Mucosa of rectum (tissue), 2 donors: ENCODE results near the gene SEC14L1.

Experiments
- H3K27ac ChIP-seq, 2 donors: one replicate each; pipeline ENCODE4 v1.7.0; 2013; ENCODE audit warnings: inconsistent platforms in 2 of 2, low read depth in 2 of 2, low read length in 2 of 2
- H3K27me3 ChIP-seq, 2 donors: one replicate each; pipeline ENCODE4 v1.7.0; 2013; ENCODE audit warnings: low read length in 2 of 2; ENCODE audit not compliant: control insufficient read depth in 2 of 2, insufficient read depth in 2 of 2
- H3K36me3 ChIP-seq, 2 donors: one replicate each; pipeline ENCODE4 v1.7.0; 2013; ENCODE audit warnings: low read length in 2 of 2; ENCODE audit not compliant: control insufficient read depth in 2 of 2, insufficient read depth in 2 of 2
- H3K4me1 ChIP-seq, 2 donors: one replicate each; pipeline ENCODE4 v1.7.0; 2013; ENCODE audit warnings: low read length in 2 of 2, mild to moderate bottlenecking in 1 of 2; ENCODE audit not compliant: control insufficient read depth in 2 of 2, insufficient read depth in 2 of 2
- H3K4me3 ChIP-seq, 2 donors: one replicate each; pipeline ENCODE4 v1.7.0; 2013; ENCODE audit warnings: low read length in 2 of 2
- H3K9ac ChIP-seq, 2 donors: one replicate each; pipeline ENCODE4 v1.7.0; 2013; ENCODE audit warnings: low read length in 2 of 2, low read depth in 1 of 2, mild to moderate bottlenecking in 1 of 2
- H3K9me3 ChIP-seq, 2 donors: one replicate each; pipeline ENCODE4 v1.7.0; 2013; ENCODE audit warnings: low read length in 2 of 2; ENCODE audit not compliant: control insufficient read depth in 2 of 2
- donor health status: healthy.
- donor health status: Normal muscosa, but diverticular disease.

The SEC14L1 gene

GRCh38 chr17:77174928-77175661 is 34.3 kb downstream of the SEC14L1 start:
- Histone ChIP-seq H3K4me3 (no peak overlapping the region), H3K9me3 (peaks cover 4 to 9% of the 10 kb centered on the region in 2 donors), H3K27ac (no peak overlapping the region), H3K27me3 (no peaks in the 10 kb centered on the region), H3K4me1 (no peaks in the 10 kb centered on the region), H3K36me3 (peaks cover 0 to 4% of the 10 kb centered on the region in 2 donors), H3K9ac (no peak overlapping the region)

GRCh38 chr17:77177002-77177741 is 36.4 kb downstream of the SEC14L1 start:
- H3K27ac ChIP-seq = no peak overlapping the region
- H3K36me3 ChIP-seq = peaks cover 0 to 4% of the 10 kb centered on the region in 2 donors
- H3K9ac ChIP-seq = no peak overlapping the region
- peaks cover 4 to 9% of the 10 kb centered on the region in 2 donors for H3K9me3 ChIP-seq
- H3K4me1 ChIP-seq = no peaks in the 10 kb centered on the region
- no peak overlapping the region for H3K4me3 ChIP-seq
- H3K27me3 ChIP-seq = no peaks in the 10 kb centered on the region

- Histone ChIP-seq H3K9ac (no peak overlapping the region), H3K4me3 (no peak overlapping the region), H3K36me3 (peaks cover 0 to 4% of the 10 kb centered on the region in 2 donors), H3K27me3 (no peaks in the 10 kb centered on the region), H3K4me1 (peaks cover 3 to 5% of the 10 kb centered on the region in 2 donors), H3K9me3 (peaks cover 4 to 9% of the 10 kb centered on the region in 2 donors), H3K27ac (no peak overlapping the region)
Observed at GRCh38 chr17:77178050-77178449, 37.3 kb downstream of the SEC14L1 start.

GRCh38 chr17:77178563-77178962 is 37.8 kb downstream of the SEC14L1 start:
- H3K36me3 ChIP-seq = peaks cover 0 to 4% of the 10 kb centered on the region in 2 donors
- H3K4me3 ChIP-seq = no peak overlapping the region
- no peak overlapping the region for H3K27ac ChIP-seq
- no peaks in the 10 kb centered on the region for H3K27me3 ChIP-seq
- peaks cover 4 to 9% of the 10 kb centered on the region in 2 donors for H3K9me3 ChIP-seq
- H3K9ac ChIP-seq = no peak overlapping the region
- peaks cover 3 to 5% of the 10 kb centered on the region in 2 donors for H3K4me1 ChIP-seq

GRCh38 chr17:77180503-77181357 is 40.0 kb downstream of the SEC14L1 start:
- Histone ChIP-seq H3K9ac (no peak overlapping the region), H3K4me3 (no peak overlapping the region), H3K9me3 (no peaks in the 10 kb centered on the region), H3K27ac (no peak overlapping the region), H3K4me1 (peaks cover 3 to 5% of the 10 kb centered on the region in 2 donors), H3K36me3 (no peaks in the 10 kb centered on the region), H3K27me3 (no peaks in the 10 kb centered on the region)

- Histone ChIP-seq H3K36me3 (no peaks in the 10 kb centered on the region), H3K9ac (no peak overlapping the region), H3K27me3 (no peaks in the 10 kb centered on the region), H3K4me3 (no peak overlapping the region), H3K9me3 (no peaks in the 10 kb centered on the region), H3K4me1 (peaks cover 3 to 5% of the 10 kb centered on the region in 2 donors), H3K27ac (peak overlapping the region in 1 of 2 donors; percentile 26)
Observed at GRCh38 chr17:77182205-77183172, 41.7 kb downstream of the SEC14L1 start.

- Histone ChIP-seq H3K27ac (no peak overlapping the region), H3K9ac (peak overlapping the region in 1 of 2 donors; percentile 7), H3K27me3 (no peaks in the 10 kb centered on the region), H3K9me3 (no peaks in the 10 kb centered on the region), H3K36me3 (no peaks in the 10 kb centered on the region), H3K4me1 (peaks cover 5 to 6% of the 10 kb centered on the region in 2 donors), H3K4me3 (no peak overlapping the region)
Observed at GRCh38 chr17:77184474-77184873, 43.7 kb downstream of the SEC14L1 start.

GRCh38 chr17:77185137-77185536 is 44.4 kb downstream of the SEC14L1 start:
- Histone ChIP-seq H3K27me3 (no peaks in the 10 kb centered on the region), H3K9me3 (no peaks in the 10 kb centered on the region), H3K9ac (no peak overlapping the region), H3K36me3 (no peaks in the 10 kb centered on the region), H3K27ac (no peak overlapping the region), H3K4me3 (no peak overlapping the region), H3K4me1 (peaks cover 5 to 6% of the 10 kb centered on the region in 2 donors)

- Histone ChIP-seq H3K27me3 (no peaks in the 10 kb centered on the region), H3K4me1 (peaks cover 5 to 6% of the 10 kb centered on the region in 2 donors), H3K9ac (no peak overlapping the region), H3K9me3 (no peaks in the 10 kb centered on the region), H3K36me3 (peaks cover under 1 to 2% of the 10 kb centered on the region in 2 donors), H3K4me3 (no peak overlapping the region), H3K27ac (no peak overlapping the region)
Observed at GRCh38 chr17:77186141-77186604, 45.4 kb downstream of the SEC14L1 start.
